Natural killer cell (primary cell): ENCODE results near the gene BLTP3B. TPM values are rescaled to one million over a fixed set of nuclear protein-coding genes. Genes with fewer than 3 reads are reported as not detected.

Source experiments
- ATAC-seq, 3 donors: fragments of 150-1000 bp in 2 of 3; fragments of 200-7000 bp in 1 of 3; cut with Tn5 transposase; 1 replicate in 1 of 3; 2 replicates in 2 of 3; pipeline ENCODE4 v1.10.0; 2021; ENCODE audit warnings: mild to moderate bottlenecking in 2 of 3, moderate library complexity in 2 of 3
- DNase-seq, 2 donors: peaks; one replicate each; pipeline versions ENCODE4 v3.0.0 to v3.0.0-alpha.2; 2013 to 2021; ENCODE audit warnings: mixed read lengths in 1 of 2
- H3K27ac ChIP-seq: one replicate; pipeline ENCODE4 v1.5.1; 2013; ENCODE audit warnings: mild to moderate bottlenecking, low read length
- H3K27me3 ChIP-seq: one replicate; pipeline ENCODE4 v1.6.1; 2013; ENCODE audit warnings: low read length; ENCODE audit not compliant: control insufficient read depth, insufficient read depth
- H3K36me3 ChIP-seq: one replicate; pipeline ENCODE4 v1.6.1; 2013; ENCODE audit warnings: low read length; ENCODE audit not compliant: control insufficient read depth, insufficient read depth
- H3K4me1 ChIP-seq: one replicate; pipeline ENCODE4 v1.6.1; 2013; ENCODE audit warnings: low read length; ENCODE audit not compliant: control insufficient read depth, insufficient read depth
- H3K4me3 ChIP-seq: one replicate; pipeline ENCODE4 v1.5.1; 2013; ENCODE audit warnings: low read length
- H3K9me3 ChIP-seq: one replicate; pipeline ENCODE4 v1.6.1; 2013; ENCODE audit warnings: low read length; ENCODE audit not compliant: control insufficient read depth, insufficient read depth
- H3K27ac Mint-ChIP-seq, 2 donors: one replicate each; pipeline ENCODE4 v1.8.0; 2022; ENCODE audit warnings: mild to moderate bottlenecking in 2 of 2, mixed read lengths in 2 of 2, moderate library complexity in 1 of 2
- H3K27me3 Mint-ChIP-seq, 2 donors: one replicate each; pipeline ENCODE4 v1.8.0; 2022; ENCODE audit warnings: low read depth in 2 of 2, mixed read lengths in 2 of 2
- H3K36me3 Mint-ChIP-seq: one replicate; pipeline ENCODE4 v1.8.0; 2022; ENCODE audit warnings: mixed read lengths
- H3K4me1 Mint-ChIP-seq, 2 donors: one replicate each; pipeline ENCODE4 v1.8.0; 2022; ENCODE audit warnings: mixed read lengths in 2 of 2
- H3K4me3 Mint-ChIP-seq: one replicate; pipeline ENCODE4 v1.8.0; 2022; ENCODE audit warnings: mild to moderate bottlenecking, moderate library complexity, mixed read lengths
- H3K9me3 Mint-ChIP-seq, 2 donors: one replicate each; pipeline ENCODE4 v1.8.0; 2022; ENCODE audit warnings: mixed read lengths in 2 of 2
- WGBS: methylation state at CpG from one replicate; pipeline ENCODE4 v1.1.7; 2013; ENCODE audit warnings: missing lambda C conversion rate; ENCODE audit not compliant: insufficient coverage; 5-methylcytosine and 5-hydroxymethylcytosine counted together
- intact Hi-C: fragments of 100-400 bp; cut with micrococcal nuclease; formaldehyde crosslinking; loops from one replicate; pipeline ENCODE4 v1.14.2; 2022
- total RNA-seq, 4 donors: library from RNA; stranded (reverse); fragments of 120-200 nt in 1 of 4; gene quantifications; one replicate each; pipeline versions ENCODE4 v1.2.3 to v1.2.4, GENCODE V29; 2013 to 2022
- TF ChIP-seq, protein P1 (sequence below): fragments of 200-600 bp; IDR thresholded peaks from one replicate; pipeline ENCODE4 v1.8.0; 2022; ENCODE audit warnings: antibody characterized with exemption

BLTP3B gene
- total RNA-seq, 3 donors from 2014 or later (not counting 1 experiment from before 2014, with no cell fraction given): 30.8 to 42.8 (median 30.9) TPM

DNA sequence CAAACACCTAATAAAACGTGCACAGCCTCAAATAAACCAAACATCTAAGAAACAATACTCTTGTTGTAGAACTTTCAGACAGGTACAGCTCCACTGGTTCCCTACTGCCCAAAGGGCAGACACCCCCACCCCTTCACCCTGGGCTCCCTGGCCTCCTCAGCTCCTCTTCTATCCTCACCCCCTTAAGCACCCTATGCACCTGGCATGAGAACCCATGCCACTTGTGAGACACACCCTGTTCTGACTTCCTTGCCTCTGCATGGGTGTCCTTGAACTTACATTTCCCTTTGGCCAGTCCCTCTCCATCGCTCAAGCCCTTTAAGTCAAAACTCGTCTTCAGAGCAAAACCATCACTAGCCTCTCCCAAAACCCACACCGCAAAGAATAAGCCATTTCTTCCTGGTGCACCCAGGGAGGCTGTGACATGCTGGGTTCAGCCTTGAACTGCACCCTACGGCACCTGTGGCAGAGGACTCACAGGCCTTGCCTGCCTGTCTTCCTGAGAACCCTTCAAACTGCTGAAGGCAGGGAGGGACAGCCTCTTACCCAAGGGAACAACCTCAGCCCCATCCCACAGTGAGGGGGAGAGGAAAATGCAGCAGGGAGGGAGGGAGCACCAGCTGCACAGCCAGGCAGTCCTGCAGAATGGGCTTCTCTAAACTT, 45.3 kb upstream of the BLTP3B start:
- H3K9me3 ChIP-seq: no peaks in the 10 kb centered on the region
- H3K9me3 Mint-ChIP-seq: no peaks in the 10 kb centered on the region
- WGBS: 93% methylated on average over 5 of the region's 5 CpGs
- H3K27ac Mint-ChIP-seq: no peak overlapping the region
- H3K27ac ChIP-seq: no peak overlapping the region
- H3K27me3 ChIP-seq: no peaks in the 10 kb centered on the region
- intact Hi-C loops: no loop called here
- no peak overlapping the region for H3K4me3 ChIP-seq
- no peaks in the 10 kb centered on the region for H3K36me3 ChIP-seq
- TF ChIP-seq, protein P1, sequence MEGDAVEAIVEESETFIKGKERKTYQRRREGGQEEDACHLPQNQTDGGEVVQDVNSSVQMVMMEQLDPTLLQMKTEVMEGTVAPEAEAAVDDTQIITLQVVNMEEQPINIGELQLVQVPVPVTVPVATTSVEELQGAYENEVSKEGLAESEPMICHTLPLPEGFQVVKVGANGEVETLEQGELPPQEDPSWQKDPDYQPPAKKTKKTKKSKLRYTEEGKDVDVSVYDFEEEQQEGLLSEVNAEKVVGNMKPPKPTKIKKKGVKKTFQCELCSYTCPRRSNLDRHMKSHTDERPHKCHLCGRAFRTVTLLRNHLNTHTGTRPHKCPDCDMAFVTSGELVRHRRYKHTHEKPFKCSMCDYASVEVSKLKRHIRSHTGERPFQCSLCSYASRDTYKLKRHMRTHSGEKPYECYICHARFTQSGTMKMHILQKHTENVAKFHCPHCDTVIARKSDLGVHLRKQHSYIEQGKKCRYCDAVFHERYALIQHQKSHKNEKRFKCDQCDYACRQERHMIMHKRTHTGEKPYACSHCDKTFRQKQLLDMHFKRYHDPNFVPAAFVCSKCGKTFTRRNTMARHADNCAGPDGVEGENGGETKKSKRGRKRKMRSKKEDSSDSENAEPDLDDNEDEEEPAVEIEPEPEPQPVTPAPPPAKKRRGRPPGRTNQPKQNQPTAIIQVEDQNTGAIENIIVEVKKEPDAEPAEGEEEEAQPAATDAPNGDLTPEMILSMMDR: no peak
- peaks cover 0 to 6% of the 10 kb centered on the region in 2 donors for H3K4me1 Mint-ChIP-seq
- H3K4me1 ChIP-seq: no peaks in the 10 kb centered on the region
- no peak overlapping the region for H3K4me3 Mint-ChIP-seq
- ATAC-seq (no peak), DNase-seq (no peak)
- no peaks in the 10 kb centered on the region for H3K27me3 Mint-ChIP-seq
- no peaks in the 10 kb centered on the region for H3K36me3 Mint-ChIP-seq

DNA sequence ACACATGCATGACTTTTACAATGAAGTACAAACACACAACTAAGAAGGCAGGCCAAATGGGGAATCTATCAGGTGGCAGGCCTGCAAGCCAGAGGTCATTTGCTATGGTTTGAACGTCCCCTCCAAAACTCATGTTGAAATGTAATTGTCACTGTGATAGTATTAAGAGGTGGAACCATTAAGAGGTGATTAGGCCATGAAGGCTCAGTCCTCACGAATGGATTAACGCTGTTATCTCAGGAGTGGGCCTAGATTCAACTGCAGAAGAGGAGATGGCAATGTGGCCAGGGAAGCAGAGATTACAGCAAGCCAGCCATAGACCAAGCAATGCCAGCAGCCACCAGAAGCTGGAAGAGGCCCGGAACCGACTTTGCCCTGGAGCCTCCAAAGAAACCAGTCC, 44.4 kb upstream of the BLTP3B start:
- Histone ChIP-seq H3K27ac (no peak overlapping the region), H3K9me3 (no peaks in the 10 kb centered on the region), H3K4me3 (no peak overlapping the region), H3K36me3 (no peaks in the 10 kb centered on the region), H3K27me3 (no peaks in the 10 kb centered on the region), H3K4me1 (no peaks in the 10 kb centered on the region)
- Mint-ChIP-seq H3K27ac (no peak overlapping the region), H3K9me3 (no peaks in the 10 kb centered on the region), H3K4me1 (peaks cover 0 to 6% of the 10 kb centered on the region in 2 donors), H3K4me3 (no peak overlapping the region), H3K27me3 (no peaks in the 10 kb centered on the region), H3K36me3 (no peaks in the 10 kb centered on the region)
- DNase-seq (no peak), ATAC-seq (no peak)
- intact Hi-C loops: no loop called here
- 96% methylated on average over 5 of the region's 5 CpGs for WGBS
- TF ChIP-seq, protein P1: no peak

DNA sequence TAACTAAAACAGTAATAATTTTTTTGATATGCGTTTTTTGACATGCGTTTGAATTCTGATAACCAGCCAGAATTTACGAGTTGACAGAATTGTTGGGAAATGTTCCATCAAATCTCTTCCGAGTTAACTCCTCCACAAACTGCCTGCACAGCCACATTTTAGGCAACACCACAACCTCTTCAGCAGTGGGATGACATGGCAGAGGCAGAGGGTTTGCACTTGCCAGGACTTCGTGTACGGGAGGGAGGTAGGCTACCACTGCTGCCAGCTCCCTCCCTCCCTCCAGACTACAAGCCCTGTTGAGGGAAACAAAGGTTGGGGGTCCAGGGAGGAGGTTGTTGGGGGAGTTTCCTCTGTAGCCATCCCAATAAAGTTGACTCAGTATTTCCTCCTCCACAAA, 43.4 kb upstream of the BLTP3B start:
- DNase-seq: no peak
- no peaks in the 10 kb centered on the region for H3K9me3 ChIP-seq
- H3K4me3 ChIP-seq: no peak overlapping the region
- Mint-ChIP-seq H3K4me3 (no peak overlapping the region), H3K4me1 (peaks cover 0 to 6% of the 10 kb centered on the region in 2 donors), H3K36me3 (no peaks in the 10 kb centered on the region), H3K9me3 (no peaks in the 10 kb centered on the region), H3K27ac (no peak overlapping the region), H3K27me3 (no peaks in the 10 kb centered on the region)
- H3K36me3 ChIP-seq: no peaks in the 10 kb centered on the region
- intact Hi-C loops: no loop called here
- H3K4me1 ChIP-seq: no peaks in the 10 kb centered on the region
- no peaks in the 10 kb centered on the region for H3K27me3 ChIP-seq
- TF ChIP-seq, protein P1: no peak
- no peak overlapping the region for H3K27ac ChIP-seq
- no peak for ATAC-seq
- 100% methylated on average over 4 of the region's 6 CpGs for WGBS

DNA sequence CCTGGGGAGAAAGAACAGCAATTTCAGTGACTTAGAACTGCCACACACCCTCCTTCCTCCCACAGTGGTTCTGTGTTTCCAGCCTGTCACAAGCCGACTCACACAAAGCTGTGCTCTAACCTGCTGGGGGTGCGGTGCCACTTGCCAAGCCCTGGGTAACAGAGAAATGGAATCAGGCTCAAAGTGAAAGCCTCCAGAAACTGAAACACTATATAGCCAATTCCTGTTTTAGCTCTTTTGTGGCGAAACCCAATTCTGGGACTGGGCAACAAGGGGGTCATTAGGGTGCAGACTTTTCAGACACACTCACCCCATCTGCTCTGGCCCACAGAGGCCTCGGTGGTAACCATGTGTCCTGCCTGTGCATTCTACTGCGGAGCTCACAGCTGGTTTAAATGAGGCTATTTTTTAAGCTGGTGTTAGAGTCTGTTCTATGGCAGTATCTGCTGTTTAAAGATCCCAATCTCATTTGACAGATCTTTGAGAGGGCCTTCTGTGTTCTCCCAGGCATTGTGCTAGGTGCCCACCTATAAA, 42.8 kb upstream of the BLTP3B start:
- H3K4me1 ChIP-seq: no peaks in the 10 kb centered on the region
- DNase-seq: no peak
- H3K27ac ChIP-seq: no peak overlapping the region
- H3K4me3 ChIP-seq: no peak overlapping the region
- no peaks in the 10 kb centered on the region for H3K9me3 ChIP-seq
- intact Hi-C loops: no loop called here
- Mint-ChIP-seq H3K36me3 (no peaks in the 10 kb centered on the region), H3K27ac (no peak overlapping the region), H3K9me3 (no peaks in the 10 kb centered on the region), H3K4me1 (peaks cover 0 to 6% of the 10 kb centered on the region in 2 donors), H3K4me3 (no peak overlapping the region), H3K27me3 (no peaks in the 10 kb centered on the region)
- TF ChIP-seq, protein P1: no peak
- no peaks in the 10 kb centered on the region for H3K36me3 ChIP-seq
- WGBS: 65% methylated on average over 5 of the region's 5 CpGs
- no peak for ATAC-seq
- no peaks in the 10 kb centered on the region for H3K27me3 ChIP-seq
